OCI-LY7 (cell line): Measurements from ENCODE around the gene RNPEPL1. TPM values are rescaled to one million over a fixed set of nuclear protein-coding genes. Genes with fewer than 3 reads are reported as not detected.
A peak's percentile ranks its signal among the peaks of the same experiment; 100 is the strongest.
"Not testable (repeated sequence)": the region's sequence is repeated elsewhere in the genome, so short reads cannot be mapped to it uniquely, and the experiment has no call there.

Experiments
- BruUV-seq: library from RNA; stranded (reverse); fragments of 400-500 nt; replicated peaks from 2 replicates; lab custom pipeline; 2021; lab: Mats Ljungman, UMichigan
- CTCF ChIA-PET: fragments of 300-600 bp; sonication (Branson Sonifier 250); formaldehyde crosslinking; loops from one replicate; lab custom pipeline; 2022; ENCODE audit warnings: antibody characterized with exemption; ENCODE audit not compliant: unreplicated experiment; lab: Charles Lee
- POLR2A ChIA-PET: fragments of 300-600 bp; sonication (Branson Sonifier 250); formaldehyde crosslinking; loops from one replicate; lab custom pipeline; 2022; ENCODE audit warnings: antibody characterized with exemption; lab: Charles Lee
- DNase-seq: peaks from one replicate; pipeline ENCODE4 v3.0.0-alpha.2; 2015; ENCODE audit warnings: low spot score
- H2AFZ ChIP-seq: fragments of 200-600 bp; sonication (generic), shearing (Covaris generic); 2 replicates; pipeline ENCODE4 v1.6.1; 2014; ENCODE audit warnings: mild to moderate bottlenecking, antibody characterized with exemption, low read length, moderate library complexity
- H3K27ac ChIP-seq: fragments of 200-600 bp; sonication (generic); 2 replicates; pipeline ENCODE4 v1.5.1; 2014; ENCODE audit warnings: mixed run types, low read depth, mild to moderate bottlenecking, moderate library complexity, low read length, inconsistent platforms; ENCODE audit not compliant: poor library complexity, severe bottlenecking
- H3K36me3 ChIP-seq: fragments of 200-600 bp; sonication (generic); 2 replicates; pipeline ENCODE4 v1.6.1; 2014; ENCODE audit warnings: mild to moderate bottlenecking, antibody characterized with exemption, low read length, moderate library complexity, mixed read lengths; ENCODE audit not compliant: insufficient read depth
- H3K4me1 ChIP-seq: fragments of 200-600 bp; sonication (generic); 2 replicates; pipeline ENCODE4 v1.5.1; 2014; ENCODE audit warnings: mild to moderate bottlenecking, low read length; ENCODE audit not compliant: insufficient read depth, poor library complexity, severe bottlenecking
- H3K4me2 ChIP-seq: fragments of 200-600 bp; sonication (generic); 2 replicates; pipeline ENCODE4 v1.6.1; 2014; ENCODE audit warnings: mild to moderate bottlenecking, low read length
- H3K4me3 ChIP-seq: fragments of 200-600 bp; sonication (generic); 2 replicates; pipeline ENCODE4 v1.5.1; 2014; ENCODE audit warnings: mild to moderate bottlenecking, low read depth, low read length; ENCODE audit not compliant: poor library complexity, severe bottlenecking
- H3K79me2 ChIP-seq: fragments of 200-600 bp; sonication (generic); 2 replicates; pipeline ENCODE4 v1.6.1; 2016; ENCODE audit warnings: low read depth, mild to moderate bottlenecking, low read length, moderate library complexity, mixed read lengths; ENCODE audit not compliant: insufficient read depth
- H3K9me2 ChIP-seq: fragments of 200-600 bp; sonication (generic); 2 replicates; pipeline ENCODE4 v1.6.1; 2016; ENCODE audit warnings: mild to moderate bottlenecking, low read length, mixed read lengths; ENCODE audit not compliant: insufficient read depth
- H3K9me3 ChIP-seq: fragments of 200-600 bp; sonication (generic); 2 replicates; pipeline ENCODE4 v1.6.1; 2014; ENCODE audit warnings: mild to moderate bottlenecking, mixed run types, low read length, mixed read lengths
- H4K20me1 ChIP-seq: fragments of 200-600 bp; sonication (generic); 2 replicates; pipeline ENCODE4 v1.6.1; 2014; ENCODE audit warnings: mild to moderate bottlenecking, antibody characterized with exemption, low read length, moderate library complexity, mixed read lengths; ENCODE audit not compliant: insufficient read depth
- EZH2phosphoT487 ChIP-seq: fragments of 200-600 bp; sonication (generic); IDR thresholded peaks from 2 replicates; pipeline ENCODE4 v1.6.1; 2018; ENCODE audit warnings: low read depth, borderline replicate concordance, mild to moderate bottlenecking, mixed run types, antibody characterized with exemption, low read length, moderate library complexity, mixed read lengths
- intact Hi-C: fragments of 100-400 bp; cut with micrococcal nuclease; formaldehyde crosslinking; loops from one replicate; pipeline ENCODE4 v1.10.0; 2022; ENCODE audit not compliant: unreplicated experiment
- total RNA-seq, 2 experiments: library from RNA; depleted of rRNA in 1 of 2; stranded (reverse); fragments of >200 nt in 1 of 2; shearing (Covaris generic) in 1 of 2; gene quantifications; 2 replicates each; pipeline ENCODE4 v1.2.3, GENCODE V29; 2014 to 2022
- TF ChIP-seq, protein P1 (sequence below): fragments of 200-600 bp; sonication (generic); conservative IDR thresholded peaks from 2 replicates; pipeline ENCODE4 v1.5.1; 2014; ENCODE audit warnings: mild to moderate bottlenecking, antibody characterized with exemption, low read length, moderate library complexity, mixed read lengths

RNPEPL1 gene
- total RNA-seq, 2 experiments from 2014 or later = 41.9 to 51.8 TPM

DNA sequence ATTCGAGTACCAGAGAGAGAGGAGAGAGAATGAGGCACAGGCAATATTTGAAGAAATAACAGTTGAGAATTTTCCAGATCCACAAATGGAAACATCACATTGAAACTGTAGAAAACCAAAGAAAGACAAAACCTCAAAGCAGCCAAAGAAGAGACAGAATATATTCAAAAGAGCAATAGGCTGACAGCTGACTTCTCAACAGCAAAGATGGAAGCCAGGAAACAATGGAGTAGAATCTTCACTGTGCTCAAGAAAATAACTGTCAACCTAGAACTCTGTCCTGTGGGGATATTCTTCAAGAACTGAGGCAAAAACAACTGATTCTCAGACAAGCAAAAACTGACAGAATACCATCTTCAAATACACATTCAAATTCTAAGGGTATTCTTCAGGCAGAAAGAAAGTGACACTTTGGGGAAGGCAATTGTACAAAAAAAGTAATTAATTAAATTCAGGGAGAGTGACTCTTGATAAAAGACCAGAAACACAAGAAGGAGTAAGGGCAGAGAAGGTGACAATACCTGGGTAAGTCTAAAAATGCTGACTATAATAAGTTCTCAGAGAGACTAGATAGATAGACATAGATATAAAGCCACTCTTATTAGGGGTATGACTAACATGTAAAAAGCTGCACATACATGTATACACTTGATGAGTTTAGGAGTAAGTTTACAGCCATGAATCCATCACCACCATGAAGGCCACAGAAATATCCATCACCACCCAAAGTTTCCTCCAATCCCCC is 36.1 kb upstream of the RNPEPL1 start:
- POLR2A ChIA-PET = interaction anchor here (0.6 kb wide), 1 partner anchor 129 kb away, joined by 7 read pairs; no protein-coding TSS in a partner anchor
- peak; percentile 21 for DNase-seq
- Histone ChIP-seq H3K27ac (no peak overlapping the region), H3K9me2 (no peaks in the 10 kb centered on the region), H3K4me3 (no peak overlapping the region), H3K4me1 (no peaks in the 10 kb centered on the region), H4K20me1 (no peaks in the 10 kb centered on the region), H3K79me2 (no peaks in the 10 kb centered on the region), H2AFZ (no peak overlapping the region), H3K36me3 (peaks cover 90% of the 10 kb centered on the region), H3K4me2 (no peak overlapping the region), H3K9me3 (peaks cover 23% of the 10 kb centered on the region)
- TF ChIP-seq, protein P1, sequence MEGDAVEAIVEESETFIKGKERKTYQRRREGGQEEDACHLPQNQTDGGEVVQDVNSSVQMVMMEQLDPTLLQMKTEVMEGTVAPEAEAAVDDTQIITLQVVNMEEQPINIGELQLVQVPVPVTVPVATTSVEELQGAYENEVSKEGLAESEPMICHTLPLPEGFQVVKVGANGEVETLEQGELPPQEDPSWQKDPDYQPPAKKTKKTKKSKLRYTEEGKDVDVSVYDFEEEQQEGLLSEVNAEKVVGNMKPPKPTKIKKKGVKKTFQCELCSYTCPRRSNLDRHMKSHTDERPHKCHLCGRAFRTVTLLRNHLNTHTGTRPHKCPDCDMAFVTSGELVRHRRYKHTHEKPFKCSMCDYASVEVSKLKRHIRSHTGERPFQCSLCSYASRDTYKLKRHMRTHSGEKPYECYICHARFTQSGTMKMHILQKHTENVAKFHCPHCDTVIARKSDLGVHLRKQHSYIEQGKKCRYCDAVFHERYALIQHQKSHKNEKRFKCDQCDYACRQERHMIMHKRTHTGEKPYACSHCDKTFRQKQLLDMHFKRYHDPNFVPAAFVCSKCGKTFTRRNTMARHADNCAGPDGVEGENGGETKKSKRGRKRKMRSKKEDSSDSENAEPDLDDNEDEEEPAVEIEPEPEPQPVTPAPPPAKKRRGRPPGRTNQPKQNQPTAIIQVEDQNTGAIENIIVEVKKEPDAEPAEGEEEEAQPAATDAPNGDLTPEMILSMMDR = no peak
- no peak for TF ChIP-seq EZH2phosphoT487
- intact Hi-C loops = no loop called here
- CTCF ChIA-PET = no interaction called here
- BruUV-seq = no TSS peak

GRCh38 chr2:240538031-240538780 is 30.1 kb upstream of the RNPEPL1 start:
- no peak overlapping the region for H3K4me2 ChIP-seq
- H3K4me3 ChIP-seq = no peak overlapping the region
- no peak for DNase-seq
- H3K9me3 ChIP-seq = no peaks in the 10 kb centered on the region; the same call in 1 of the 2 replicates
- CTCF ChIA-PET = interaction anchor here (1.0 kb wide), 1 partner anchor 24 kb away, joined by 3 read pairs; no protein-coding TSS in a partner anchor
- no peak overlapping the region for H2AFZ ChIP-seq
- H3K9me2 ChIP-seq = no peaks in the 10 kb centered on the region
- TF ChIP-seq, protein P1 = no peak
- no peak for TF ChIP-seq EZH2phosphoT487
- POLR2A ChIA-PET = no interaction called here
- no peaks in the 10 kb centered on the region for H3K79me2 ChIP-seq
- BruUV-seq = no TSS peak
- H4K20me1 ChIP-seq = no peaks in the 10 kb centered on the region
- H3K4me1 ChIP-seq = no peaks in the 10 kb centered on the region
- peaks cover 84% of the 10 kb centered on the region for H3K36me3 ChIP-seq
- intact Hi-C loops = no loop called here
- no peak overlapping the region for H3K27ac ChIP-seq

DNA sequence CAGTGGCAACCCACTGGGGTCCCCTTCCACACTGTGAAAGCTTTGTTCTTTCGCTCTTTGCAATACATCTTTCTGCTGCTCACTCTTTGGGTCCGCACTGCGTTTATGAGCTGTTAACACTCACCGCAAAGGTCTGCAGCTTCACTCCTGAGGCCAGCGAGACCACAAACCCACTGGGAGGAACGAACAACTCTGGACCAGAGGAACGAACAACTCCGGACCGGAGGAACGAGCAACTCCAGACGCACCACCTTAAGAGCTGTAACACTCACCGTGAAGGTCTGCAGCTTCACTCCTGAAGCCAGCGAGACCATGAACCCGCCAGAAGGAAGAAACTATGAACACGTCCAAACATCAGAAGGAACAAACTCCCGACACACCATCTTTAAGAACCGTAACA is 29.2 kb upstream of the RNPEPL1 start:
- POLR2A ChIA-PET, H3K27ac ChIP-seq: not testable (repeated sequence)
- CTCF ChIA-PET = interaction anchor here (1.0 kb wide), 1 partner anchor 25 kb away, joined by 3 read pairs; no protein-coding TSS in a partner anchor

More for the DNA sequence above, 29.2 kb upstream of the RNPEPL1 start:
- H3K9me3 ChIP-seq, intact Hi-C loops, H3K4me2 ChIP-seq, DNase-seq, H3K4me3 ChIP-seq, H4K20me1 ChIP-seq, H3K9me2 ChIP-seq, H3K79me2 ChIP-seq, H3K4me1 ChIP-seq, H2AFZ ChIP-seq, BruUV-seq: not testable (repeated sequence)
- H3K36me3 ChIP-seq = peaks cover 85% of the 10 kb centered on the region
